H1 (cell line): Measurements from ENCODE around the gene CGB2. TPM values are rescaled to one million over a fixed set of nuclear protein-coding genes. Genes with fewer than 3 reads are reported as not detected.
A peak's percentile ranks its signal among the peaks of the same experiment; 100 is the strongest.

ENCODE experiments used
- CTCF ChIA-PET: fragments of 300-600 bp; sonication (Branson Sonifier 250); formaldehyde crosslinking; loops from one replicate; lab custom pipeline; 2021; ENCODE audit not compliant: partially characterized antibody; lab: Charles Lee
- POLR2A ChIA-PET: fragments of 300-600 bp; sonication (Branson Sonifier 250); formaldehyde crosslinking; loops from one replicate; lab custom pipeline; 2021; ENCODE audit warnings: inconsistent platforms; ENCODE audit not compliant: partially characterized antibody; lab: Charles Lee
- DNase-seq, 2 experiments: peaks; one replicate each; pipeline versions ENCODE4 v3.0.0 to v3.0.0-alpha.2; 2010 to 2022; ENCODE audit warnings: low spot score in 2 of 2, low read depth in 1 of 2, mixed read lengths in 1 of 2
- FAIRE-seq: peaks from 2 replicates; lab custom pipeline; 2011; peaks lifted over from hg19 to GRCh38; lab: Jason Lieb, UNC
- H2AFZ ChIP-seq: 2 replicates; pipeline ENCODE4 v1.8.1; 2012; ENCODE audit warnings: low read length, inconsistent platforms
- H2AK5ac ChIP-seq: 2 replicates; pipeline ENCODE4 v1.6.1; 2013; ENCODE audit warnings: low read depth, low read length
- H2BK120ac ChIP-seq: replicated peaks from 2 replicates; pipeline ENCODE3; 2013; ENCODE audit warnings: low read depth, low read length, inconsistent platforms
- H2BK12ac ChIP-seq: 2 replicates; pipeline ENCODE4 v1.6.1; 2013; ENCODE audit warnings: low read depth, low read length
- H2BK15ac ChIP-seq: 2 replicates; pipeline ENCODE4 v1.6.1; 2013; ENCODE audit warnings: low read length
- H2BK20ac ChIP-seq: 2 replicates; pipeline ENCODE4 v1.6.1; 2013; ENCODE audit warnings: low read length
- H2BK5ac ChIP-seq: 2 replicates; pipeline ENCODE4 v1.6.1; 2013; ENCODE audit warnings: low read depth, low read length
- H3K14ac ChIP-seq: 2 replicates; pipeline ENCODE4 v1.6.1; 2013; ENCODE audit warnings: inconsistent platforms; ENCODE audit not compliant: insufficient read length
- H3K18ac ChIP-seq: 2 replicates; pipeline ENCODE4 v1.6.1; 2013; ENCODE audit warnings: low read length; ENCODE audit errors: extremely low read depth
- H3K23ac ChIP-seq: 2 replicates; pipeline ENCODE4 v1.6.1; 2013; ENCODE audit warnings: inconsistent platforms; ENCODE audit not compliant: insufficient read length
- H3K23me2 ChIP-seq: 2 replicates; pipeline ENCODE4 v1.6.1; 2013; ENCODE audit warnings: low read depth, low read length
- H3K27ac ChIP-seq: 2 replicates; pipeline ENCODE4 v1.6.1; 2011; ENCODE audit warnings: low read depth, low read length, inconsistent platforms
- H3K27me3 ChIP-seq, 4 experiments: replicated peaks in 1 of 4; 1 replicate in 1 of 4; 2 replicates in 3 of 4; pipeline versions ENCODE4 v1.6.1 to v1.8.1; 2011 to 2013; ENCODE audit warnings: low read length in 3 of 4, mild to moderate bottlenecking in 3 of 4, inconsistent platforms in 2 of 4, mixed read lengths in 2 of 4, moderate library complexity in 1 of 4; ENCODE audit not compliant: control insufficient read depth in 3 of 4, insufficient read depth in 3 of 4; ENCODE audit errors: extremely low read depth in 1 of 4
- H3K36me3 ChIP-seq, 4 experiments: 2 replicates each; pipeline versions ENCODE4 v1.6.1 to v1.8.1; 2011 to 2013; ENCODE audit warnings: mild to moderate bottlenecking in 4 of 4, low read length in 3 of 4, moderate library complexity in 2 of 4, control low read depth in 1 of 4, inconsistent platforms in 1 of 4; ENCODE audit not compliant: insufficient read depth in 4 of 4, control insufficient read depth in 2 of 4
- H3K4ac ChIP-seq: replicated peaks from 2 replicates; pipeline ENCODE3; 2013; ENCODE audit warnings: low read length, low read depth, mixed read lengths, inconsistent platforms; ENCODE audit not compliant: insufficient read length
- H3K4me1 ChIP-seq, 4 experiments: replicated peaks in 1 of 4; 1 replicate in 1 of 4; 2 replicates in 3 of 4; pipeline versions ENCODE4 v1.6.1 to v1.8.1; 2011 to 2013; ENCODE audit warnings: low read length in 3 of 4, inconsistent platforms in 2 of 4, mixed read lengths in 1 of 4; ENCODE audit not compliant: insufficient read depth in 4 of 4, control insufficient read depth in 3 of 4
- H3K4me2 ChIP-seq, 2 experiments: 2 replicates each; pipeline versions ENCODE4 v1.6.1 to v1.8.1; 2011 to 2013; ENCODE audit warnings: low read depth in 2 of 2, low read length in 2 of 2, control low read depth in 1 of 2, inconsistent platforms in 1 of 2, mild to moderate bottlenecking in 1 of 2; ENCODE audit not compliant: insufficient read depth in 1 of 2
- H3K4me3 ChIP-seq, 4 experiments: fragments of 200-600, 300-600 bp in 1 of 4; sonication (generic), shearing (Covaris generic), sonication (Bioruptor Twin) in 1 of 4; 2 replicates each; pipeline versions ENCODE4 v1.5.1 to v1.8.1; 2011 to 2016; ENCODE audit warnings: low read length in 4 of 4, low read depth in 3 of 4, control low read depth in 2 of 4, inconsistent platforms in 2 of 4, mild to moderate bottlenecking in 2 of 4, mixed read lengths in 1 of 4, moderate library complexity in 1 of 4; ENCODE audit not compliant: insufficient read depth in 2 of 4; ENCODE audit errors: extremely low read depth in 1 of 4
- H3K56ac ChIP-seq: replicated peaks from 2 replicates; pipeline ENCODE3; 2013; ENCODE audit warnings: low read depth, mild to moderate bottlenecking, mixed read lengths, low read length, inconsistent platforms; ENCODE audit not compliant: insufficient read length
- H3K79me1 ChIP-seq: 2 replicates; pipeline ENCODE4 v1.6.1; 2013; ENCODE audit warnings: low read depth, low read length, control low read depth
- H3K79me2 ChIP-seq, 2 experiments: 2 replicates each; pipeline versions ENCODE4 v1.6.1 to v1.8.1; 2012 to 2013; ENCODE audit warnings: low read length in 2 of 2, mild to moderate bottlenecking in 2 of 2, inconsistent platforms in 1 of 2; ENCODE audit not compliant: insufficient read depth in 2 of 2, control insufficient read depth in 1 of 2
- H3K9ac ChIP-seq, 4 experiments: replicated peaks in 1 of 4; 1 replicate in 1 of 4; 2 replicates in 3 of 4; pipeline versions ENCODE4 v1.6.1 to v1.8.1; 2011 to 2013; ENCODE audit warnings: low read depth in 3 of 4, low read length in 3 of 4, control low read depth in 2 of 4, mild to moderate bottlenecking in 2 of 4, moderate library complexity in 2 of 4, inconsistent platforms in 1 of 4; ENCODE audit errors: extremely low read depth in 1 of 4
- H3K9me3 ChIP-seq, 2 experiments: 2 replicates each; pipeline versions ENCODE4 v1.6.1 to v1.8.1; 2012 to 2013; ENCODE audit warnings: mild to moderate bottlenecking in 2 of 2, moderate library complexity in 2 of 2, control low read depth in 1 of 2, inconsistent platforms in 1 of 2, low read depth in 1 of 2, low read length in 1 of 2, mixed read lengths in 1 of 2; ENCODE audit not compliant: insufficient read depth in 2 of 2
- H4K20me1 ChIP-seq, 2 experiments: replicated peaks in 1 of 2; 2 replicates each; pipeline versions ENCODE3 to v1.8.1; 2011 to 2013; ENCODE audit warnings: inconsistent platforms in 2 of 2, low read length in 2 of 2, mild to moderate bottlenecking in 1 of 2; ENCODE audit not compliant: insufficient read depth in 2 of 2, control insufficient read depth in 1 of 2
- H4K5ac ChIP-seq: 2 replicates; pipeline ENCODE4 v1.6.1; 2013; ENCODE audit warnings: low read length, low read depth, mixed read lengths, inconsistent platforms; ENCODE audit not compliant: insufficient read length
- H4K8ac ChIP-seq: 2 replicates; pipeline ENCODE4 v1.8.0; 2013; ENCODE audit warnings: mild to moderate bottlenecking, moderate library complexity, low read length, inconsistent platforms; ENCODE audit not compliant: insufficient read depth; ENCODE audit errors: extremely low read depth
- H4K91ac ChIP-seq: replicated peaks from 2 replicates; pipeline ENCODE3; 2013; ENCODE audit warnings: low read length, mixed read lengths, inconsistent platforms; ENCODE audit not compliant: insufficient read length
- BCL11A ChIP-seq, 2 experiments: IDR thresholded peaks; one replicate each; pipeline ENCODE4 v1.6.1; 2011; ENCODE audit warnings: low read depth in 2 of 2, low read length in 2 of 2, mild to moderate bottlenecking in 2 of 2
- CREB1 ChIP-seq: IDR thresholded peaks from 2 replicates; pipeline ENCODE4 v1.6.1; 2012; ENCODE audit warnings: inconsistent platforms
- HDAC2 ChIP-seq, 2 experiments: fragments of 300-600 bp in 1 of 2; sonication (generic) in 1 of 2; IDR thresholded peaks; 2 replicates each; pipeline ENCODE4 v1.6.1; 2011 to 2012; ENCODE audit warnings: low read depth in 2 of 2, low read length in 2 of 2, mild to moderate bottlenecking in 2 of 2, moderate library complexity in 2 of 2, borderline replicate concordance in 1 of 2, inconsistent platforms in 1 of 2
- RAD21 ChIP-seq, 2 experiments: IDR thresholded peaks in 1 of 2; conservative IDR thresholded peaks in 1 of 2; 2 replicates each; pipeline ENCODE4 v1.6.1; 2011; ENCODE audit warnings: low read depth in 2 of 2, low read length in 2 of 2, improper control_type of control experiment in 1 of 2, inconsistent platforms in 1 of 2, mild to moderate bottlenecking in 1 of 2, moderate library complexity in 1 of 2
- SIN3A ChIP-seq, 2 experiments: IDR thresholded peaks in 1 of 2; conservative IDR thresholded peaks in 1 of 2; 2 replicates each; pipeline ENCODE4 v1.6.1; 2011 to 2012; ENCODE audit warnings: low read length in 2 of 2, improper control_type of control experiment in 1 of 2, low read depth in 1 of 2, mild to moderate bottlenecking in 1 of 2
- WGBS, 2 experiments: shearing (Covaris generic) in 1 of 2; methylation state at CpG; one replicate each; pipeline versions ENCODE4 v1.1.6 to v1.1.7; 2013 to 2015; ENCODE audit warnings: low lambda C conversion rate in 2 of 2, mixed read lengths in 2 of 2, inconsistent platforms in 1 of 2, low coverage in 1 of 2, missing lambda C conversion rate in 1 of 2; ENCODE audit not compliant: insufficient replicate concordance in 2 of 2, insufficient coverage in 1 of 2, insufficient read length in 1 of 2; ENCODE audit errors: extremely low coverage in 1 of 2, missing lambda C conversion rate in 1 of 2; 5-methylcytosine and 5-hydroxymethylcytosine counted together
- polyA plus RNA-seq, 7 experiments: library from polyadenylated mRNA; depleted of rRNA in 3 of 7; stranded (reverse) in 5 of 7; unstranded in 2 of 7; fragments of >200 nt in 5 of 7; fragments of 200-250 nt in 2 of 7; gene quantifications; 1 replicate in 5 of 7; 2 replicates in 1 of 7; 4 replicates in 1 of 7; pipeline versions ENCODE4 v1.2.1 to v1.2.3, GENCODE V29; 2011 to 2013; ENCODE audit warnings: missing spikeins in 2 of 7, mixed read lengths in 2 of 7
- total RNA-seq: library from RNA; stranded (reverse); fragmentation: NEBNext Ultra II Directional; extraction: Animal tissue kit (Norgen Biotek cat#: 25700); gene quantifications from 2 replicates; pipeline ENCODE4 v1.2.1, GENCODE V29; 2021
- TF ChIP-seq, protein P1 (sequence below), 3 experiments: IDR thresholded peaks; 1 replicate in 2 of 3; 2 replicates in 1 of 3; pipeline versions ENCODE4 v1.5.1 to v1.6.1; 2011; ENCODE audit warnings: low read length in 3 of 3, mild to moderate bottlenecking in 3 of 3, inconsistent platforms in 2 of 3, low read depth in 1 of 3, moderate library complexity in 1 of 3; ENCODE audit not compliant: insufficient read depth in 1 of 3; ENCODE audit errors: control extremely low read depth in 1 of 3

CGB2 gene
- total and polyA plus RNA-seq, 2 of the 8 experiments (the other 6 are each of a cell fraction or from before 2014, with no cell fraction given), result 0.71 to 3.2 TPM

- H3K4me2 ChIP-seq, result no peak overlapping the region
- no peak overlapping the region for H3K14ac ChIP-seq
- H2BK120ac ChIP-seq, result no peak overlapping the region
- H3K23ac ChIP-seq, result no peak overlapping the region
- peaks cover 7% of the 10 kb centered on the region for H3K79me1 ChIP-seq
- 0 out of 2 replicates have a peak overlapping the region, but pooled peaks have one; percentile 39 for H2BK12ac ChIP-seq
- H3K9me3 ChIP-seq, result no peaks in the 10 kb centered on the region
- H2BK20ac ChIP-seq, result no peak overlapping the region
- no peaks in the 10 kb centered on the region for H3K23me2 ChIP-seq
- peak overlapping the region in 2 of 4 experiments; percentile 17 to 20; a peak in 2 of 7 replicates for H3K9ac ChIP-seq
- H3K36me3 ChIP-seq, result peaks cover 3 to 19% (median 14%) of the 10 kb centered on the region in 4 experiments
- no peak overlapping the region for H3K27ac ChIP-seq
- FAIRE-seq, result peak; percentile 32
- H3K79me2 ChIP-seq, result peaks cover 6 to 19% of the 10 kb centered on the region in 2 experiments; a peak in 3 of 4 replicates
- H4K8ac ChIP-seq, result no peak overlapping the region
- peaks cover 4 to 8% of the 10 kb centered on the region in 2 experiments for H4K20me1 ChIP-seq
- H3K56ac ChIP-seq, result no peak overlapping the region
- no peak overlapping the region for H4K5ac ChIP-seq
- no peaks in the 10 kb centered on the region for H3K27me3 ChIP-seq
- H3K4ac ChIP-seq, result no peak overlapping the region
- 55% methylated on average over 16 of the region's 16 CpGs; no CpG with 5 or more reads in 1 of the 2 experiments for WGBS, 2 experiments
- no peak overlapping the region for H2BK15ac ChIP-seq
- H2AFZ ChIP-seq, result no peak overlapping the region
- DNase-seq, result peak; percentile 59 to 88
- POLR2A ChIA-PET, result interaction anchor here (0.8 to 1.9 kb wide), 4 partner anchors 10 to 23 kb away, joined by 3 to 11 read pairs (median 6); no protein-coding TSS in a partner anchor
- H3K4me1 ChIP-seq, result peaks cover 0 to 6% (median 2%) of the 10 kb centered on the region in 4 experiments; a peak in 2 of 7 replicates
- H3K4me3 ChIP-seq, result no peak overlapping the region
- H4K91ac ChIP-seq, result no peak overlapping the region
- H2AK5ac ChIP-seq, result peak overlapping the region; percentile 25; the same call in 1 of the 2 replicates
- no peak overlapping the region for H3K18ac ChIP-seq
- H2BK5ac ChIP-seq, result peak overlapping the region; percentile 82
- CTCF ChIA-PET, result interaction anchor here (0.7 to 6.2 kb wide), 28 partner anchors 9 to 225 kb away, joined by 3 to 66 read pairs (median 4); partner anchors contain the start of genes CGB7, CGB8, KCNA7 and LHB
- TF ChIP-seq HDAC2 (IDR thresholded peaks at IDR 0.05; ENCODE audit: borderline replicate concordance in 1 of 2, low read depth in 2 of 2, low read length in 2 of 2), result no peak
- peak; percentile 29; the same call in 1 of the 2 replicates for TF ChIP-seq CREB1
- TF ChIP-seq, protein P1, sequence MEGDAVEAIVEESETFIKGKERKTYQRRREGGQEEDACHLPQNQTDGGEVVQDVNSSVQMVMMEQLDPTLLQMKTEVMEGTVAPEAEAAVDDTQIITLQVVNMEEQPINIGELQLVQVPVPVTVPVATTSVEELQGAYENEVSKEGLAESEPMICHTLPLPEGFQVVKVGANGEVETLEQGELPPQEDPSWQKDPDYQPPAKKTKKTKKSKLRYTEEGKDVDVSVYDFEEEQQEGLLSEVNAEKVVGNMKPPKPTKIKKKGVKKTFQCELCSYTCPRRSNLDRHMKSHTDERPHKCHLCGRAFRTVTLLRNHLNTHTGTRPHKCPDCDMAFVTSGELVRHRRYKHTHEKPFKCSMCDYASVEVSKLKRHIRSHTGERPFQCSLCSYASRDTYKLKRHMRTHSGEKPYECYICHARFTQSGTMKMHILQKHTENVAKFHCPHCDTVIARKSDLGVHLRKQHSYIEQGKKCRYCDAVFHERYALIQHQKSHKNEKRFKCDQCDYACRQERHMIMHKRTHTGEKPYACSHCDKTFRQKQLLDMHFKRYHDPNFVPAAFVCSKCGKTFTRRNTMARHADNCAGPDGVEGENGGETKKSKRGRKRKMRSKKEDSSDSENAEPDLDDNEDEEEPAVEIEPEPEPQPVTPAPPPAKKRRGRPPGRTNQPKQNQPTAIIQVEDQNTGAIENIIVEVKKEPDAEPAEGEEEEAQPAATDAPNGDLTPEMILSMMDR (IDR thresholded peaks at IDR 0.05; ENCODE audit: control extremely low read depth in 1 of 3, insufficient read depth in 1 of 3, low read depth in 1 of 3, low read length in 3 of 3), result peak; percentile 81 to 98 (median 97)
- no peak for TF ChIP-seq BCL11A (IDR thresholded peaks at IDR 0.05; ENCODE audit: low read depth in 2 of 2, low read length in 2 of 2)
- peak; percentile 69 to 72 for TF ChIP-seq RAD21 (IDR thresholded peaks at IDR 0.05 in 1 of 2, conservative IDR thresholded peaks at IDR 0.05 in 1 of 2; ENCODE audit: low read depth in 2 of 2, low read length in 2 of 2)
- TF ChIP-seq SIN3A (conservative IDR thresholded peaks at IDR 0.05 in 1 of 2, IDR thresholded peaks at IDR 0.05 in 1 of 2; ENCODE audit: low read depth in 1 of 2, low read length in 2 of 2), result 0 out of 4 replicates have a peak, but pooled peaks of 1 of the 2 experiments have one; percentile 37
These were observed 32.0 kb upstream of the CGB2 start for GRCh38 chr19:48999481-49000325.
